HepG2 (cell line): Measurements from ENCODE around the gene CC2D1B. TPM values are rescaled to one million over a fixed set of nuclear protein-coding genes. Genes with fewer than 3 reads are reported as not detected.

Experiments
- CBX1 ChIP-seq: IDR thresholded peaks from one replicate; pipeline ENCODE4 v1.6.1; 2016; ENCODE audit warnings: antibody characterized with exemption, low read depth
- FOXA1 ChIP-seq, 2 experiments: fragments of 450-650 bp in 1 of 2; sonication (generic) in 1 of 2; formaldehyde crosslinking in 1 of 2; IDR thresholded peaks; 2 replicates each; pipeline versions ENCODE4 v1.4.0 to v1.6.1; 2016 to 2020; ENCODE audit warnings: missing genetic modification reagents in 1 of 2
- FOXO4 ChIP-seq: sonication (generic); formaldehyde crosslinking; conservative IDR thresholded peaks from 2 replicates; pipeline ENCODE4 v1.8.1; 2023; ENCODE audit warnings: missing genetic modification reagents
- HNF1A ChIP-seq, 2 experiments: sonication (generic) in 1 of 2; formaldehyde crosslinking in 1 of 2; IDR thresholded peaks; 2 replicates each; pipeline versions ENCODE4 v1.4.0 to v1.6.1; 2016 to 2020; ENCODE audit warnings: borderline replicate concordance in 1 of 2, low read depth in 1 of 2, mild to moderate bottlenecking in 1 of 2, missing genetic modification reagents in 1 of 2
- HNF1B ChIP-seq: sonication (generic); formaldehyde crosslinking; IDR thresholded peaks from 2 replicates; pipeline ENCODE4 v1.5.1; 2020; ENCODE audit warnings: mild to moderate bottlenecking, moderate library complexity, missing genetic modification reagents
- NR2F1 ChIP-seq, 2 experiments: fragments of 450-650 bp in 1 of 2; formaldehyde crosslinking in 1 of 2; IDR thresholded peaks; 2 replicates each; pipeline versions ENCODE4 v1.5.0 to v1.6.1; 2016 to 2020; ENCODE audit warnings: mild to moderate bottlenecking in 1 of 2, missing compliant biosample characterization in 1 of 2, missing genetic modification reagents in 1 of 2, moderate library complexity in 1 of 2
- SP5 ChIP-seq: IDR thresholded peaks from 2 replicates; pipeline ENCODE4 v1.6.1; 2016; ENCODE audit warnings: low read depth, borderline replicate concordance
- ZBTB20 ChIP-seq: sonication (generic); formaldehyde crosslinking; IDR thresholded peaks from 2 replicates; pipeline ENCODE4 v1.8.1; 2023; ENCODE audit warnings: missing genetic modification reagents, low read depth, mild to moderate bottlenecking, borderline replicate concordance
- ZFP36L1 ChIP-seq: sonication (generic); formaldehyde crosslinking; IDR thresholded peaks from 2 replicates; pipeline ENCODE4 v1.8.0; 2022; ENCODE audit warnings: mild to moderate bottlenecking, missing genetic modification reagents, moderate library complexity
- ZNF12 ChIP-seq: sonication (generic); formaldehyde crosslinking; IDR thresholded peaks from 2 replicates; pipeline ENCODE4 v1.5.0; 2020; ENCODE audit warnings: missing genetic modification reagents
- ZNF318 ChIP-seq: sonication (generic); formaldehyde crosslinking; IDR thresholded peaks from 2 replicates; pipeline ENCODE4 v1.4.0; 2020; ENCODE audit warnings: mild to moderate bottlenecking, missing genetic modification reagents
- ZNF781 ChIP-seq: sonication (generic); formaldehyde crosslinking; IDR thresholded peaks from 2 replicates; pipeline ENCODE4 v1.5.1; 2020; ENCODE audit warnings: borderline replicate concordance, mild to moderate bottlenecking, missing genetic modification reagents; ENCODE audit errors: not compliant biosample characterization
- polyA plus RNA-seq, 8 experiments: library from polyadenylated mRNA; depleted of rRNA in 3 of 8; stranded (reverse) in 7 of 8; unstranded in 1 of 8; fragments of >200 nt; fragmentation: Illumina TruSeq in 4 of 8; extraction: Trizol in 4 of 8; gene quantifications; 2 replicates each; pipeline versions ENCODE4 v1.2.1 to v1.2.3, GENCODE V29; 2011 to 2016; ENCODE audit warnings: low read depth in 4 of 8, missing spikeins in 1 of 8, mixed read lengths in 1 of 8; ENCODE audit not compliant: insufficient read depth in 1 of 8
- total RNA-seq, 5 experiments: library from RNA; depleted of rRNA; stranded (reverse); fragments of >200 nt; fragmentation: Illumina TruSeq; extraction: Trizol; gene quantifications; 2 replicates each; pipeline ENCODE4 v1.2.3, GENCODE V29; 2016; ENCODE audit warnings: low read depth in 1 of 5

The CC2D1B gene
- total and polyA plus RNA-seq, 2 of the 13 experiments (the other 11 are each of a cell fraction or from before 2014, with no cell fraction given), result 7.2 to 19.2 TPM

- TF ChIP-seq ZNF318 (CRISPR knock-in tag) (no peak), NR2F1 (CRISPR knock-in tag; IDR thresholded peaks at IDR 0.05) (no peak), SP5 (no peak), FOXO4 (CRISPR knock-in tag) (no peak), ZFP36L1 (CRISPR knock-in tag) (0 out of 2 replicates have a peak, but pooled peaks have one; percentile 52), HNF1A (IDR thresholded peaks at IDR 0.05; ENCODE audit: low read depth) (no peak), HNF1A (CRISPR knock-in tag; IDR thresholded peaks at IDR 0.05; ENCODE audit: borderline replicate concordance) (no peak), ZBTB20 (CRISPR knock-in tag) (no peak), HNF1B (no peak), FOXA1 (IDR thresholded peaks at IDR 0.05) (no peak), FOXA1 (CRISPR knock-in tag; IDR thresholded peaks at IDR 0.05) (no peak), ZNF781 (CRISPR knock-in tag) (no peak), CBX1 (no peak), ZNF12 (CRISPR knock-in tag) (no peak)
These were observed 797 bp downstream of the CC2D1B start (continued) for GRCh38 chr1:52365071-52365745.
